ENCODE measurements around the gene ALG14.

Gene ALG14

DNA sequence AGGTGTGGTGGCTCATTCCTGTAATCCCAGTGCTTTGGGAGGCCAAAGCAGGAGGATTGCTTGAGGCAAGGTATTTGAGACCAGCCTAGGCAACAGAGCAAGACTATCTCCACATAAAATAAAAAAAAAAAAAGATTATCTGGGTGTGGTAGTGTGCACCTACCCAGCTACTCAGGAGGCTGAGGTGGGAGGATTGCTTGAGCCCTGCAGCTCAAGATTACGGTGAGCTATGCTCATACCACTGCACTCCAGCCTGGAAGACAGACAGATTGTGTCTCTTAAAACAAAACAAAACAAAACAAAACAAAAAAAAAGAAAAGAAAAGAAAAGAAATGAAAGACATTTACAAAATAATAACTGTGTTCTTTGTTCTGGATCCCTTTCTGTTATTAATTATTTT is 38.3 kb upstream of the ALG14 start:
- no peak for TF ChIP-seq EZH2 (IDR thresholded peaks at IDR 0.05; ENCODE audit: borderline replicate concordance, low read length)
- TF ChIP-seq, protein P1, sequence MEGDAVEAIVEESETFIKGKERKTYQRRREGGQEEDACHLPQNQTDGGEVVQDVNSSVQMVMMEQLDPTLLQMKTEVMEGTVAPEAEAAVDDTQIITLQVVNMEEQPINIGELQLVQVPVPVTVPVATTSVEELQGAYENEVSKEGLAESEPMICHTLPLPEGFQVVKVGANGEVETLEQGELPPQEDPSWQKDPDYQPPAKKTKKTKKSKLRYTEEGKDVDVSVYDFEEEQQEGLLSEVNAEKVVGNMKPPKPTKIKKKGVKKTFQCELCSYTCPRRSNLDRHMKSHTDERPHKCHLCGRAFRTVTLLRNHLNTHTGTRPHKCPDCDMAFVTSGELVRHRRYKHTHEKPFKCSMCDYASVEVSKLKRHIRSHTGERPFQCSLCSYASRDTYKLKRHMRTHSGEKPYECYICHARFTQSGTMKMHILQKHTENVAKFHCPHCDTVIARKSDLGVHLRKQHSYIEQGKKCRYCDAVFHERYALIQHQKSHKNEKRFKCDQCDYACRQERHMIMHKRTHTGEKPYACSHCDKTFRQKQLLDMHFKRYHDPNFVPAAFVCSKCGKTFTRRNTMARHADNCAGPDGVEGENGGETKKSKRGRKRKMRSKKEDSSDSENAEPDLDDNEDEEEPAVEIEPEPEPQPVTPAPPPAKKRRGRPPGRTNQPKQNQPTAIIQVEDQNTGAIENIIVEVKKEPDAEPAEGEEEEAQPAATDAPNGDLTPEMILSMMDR (IDR thresholded peaks at IDR 0.05; ENCODE audit: low read length): no peak
- no peak overlapping the region for H3K27ac ChIP-seq (ENCODE audit: low read depth, low read length, poor library complexity, severe bottlenecking)
- no peaks in the 10 kb centered on the region for H3K4me1 ChIP-seq (ENCODE audit: insufficient read depth, low read length, severe bottlenecking)
- H3K27me3 ChIP-seq (ENCODE audit: insufficient read depth, low read length): no peaks in the 10 kb centered on the region; the same call in 1 of the 2 replicates
- H3K9me3 ChIP-seq (ENCODE audit: low read length): no peaks in the 10 kb centered on the region
- H3K4me2 ChIP-seq (ENCODE audit: low read length): no peak overlapping the region
- H3K4me3 ChIP-seq (ENCODE audit: low read depth, low read length, poor library complexity, severe bottlenecking): no peak overlapping the region
- no peaks in the 10 kb centered on the region for H3K36me3 ChIP-seq (ENCODE audit: insufficient read depth, low read length)
- H4K20me1 ChIP-seq (ENCODE audit: insufficient read depth, low read length): no peaks in the 10 kb centered on the region
- no peak overlapping the region for H2AFZ ChIP-seq (ENCODE audit: low read length)
- H3K79me2 ChIP-seq (ENCODE audit: insufficient read depth, low read length): no peaks in the 10 kb centered on the region
- no peaks in the 10 kb centered on the region for H3K9me2 ChIP-seq (ENCODE audit: low read depth, low read length)
- H3F3A ChIP-seq (ENCODE audit: insufficient read depth, low read length): no peaks in the 10 kb centered on the region
- no peak overlapping the region for H3K9ac ChIP-seq (ENCODE audit: low read length)

DNA sequence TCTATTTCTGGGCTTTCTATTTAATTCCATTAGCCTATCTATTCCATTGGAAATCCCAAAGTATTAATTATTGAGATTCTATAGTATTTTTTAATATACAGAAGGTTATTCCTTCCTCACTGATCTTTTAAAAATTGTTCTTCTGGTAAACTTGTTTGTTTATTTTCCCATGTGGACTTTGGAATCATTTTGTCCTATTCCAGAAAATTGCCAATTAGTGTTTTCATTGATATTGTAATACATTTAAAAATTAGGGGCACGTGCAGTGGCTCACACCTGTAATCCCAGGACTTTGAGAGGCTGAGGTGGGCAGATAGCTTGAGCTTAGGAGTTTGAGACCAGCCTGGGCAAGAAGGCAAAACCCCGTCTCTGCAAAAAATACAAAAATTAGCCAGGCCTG is 36.0 kb upstream of the ALG14 start:
- Histone ChIP-seq H3K36me3 (ENCODE audit: insufficient read depth, low read length) (no peaks in the 10 kb centered on the region), H3K9ac (ENCODE audit: low read length) (no peak overlapping the region), H3K9me3 (ENCODE audit: low read length) (no peaks in the 10 kb centered on the region), H2AFZ (ENCODE audit: low read length) (no peak overlapping the region), H3K27ac (ENCODE audit: low read depth, low read length, poor library complexity, severe bottlenecking) (no peak overlapping the region), H3K9me2 (ENCODE audit: low read depth, low read length) (no peaks in the 10 kb centered on the region), H3F3A (ENCODE audit: insufficient read depth, low read length) (no peaks in the 10 kb centered on the region), H3K4me2 (ENCODE audit: low read length) (no peak overlapping the region), H3K4me3 (ENCODE audit: low read depth, low read length, poor library complexity, severe bottlenecking) (no peak overlapping the region), H4K20me1 (ENCODE audit: insufficient read depth, low read length) (no peaks in the 10 kb centered on the region), H3K27me3 (ENCODE audit: insufficient read depth, low read length) (no peaks in the 10 kb centered on the region), H3K4me1 (ENCODE audit: insufficient read depth, low read length, severe bottlenecking) (no peaks in the 10 kb centered on the region), H3K79me2 (ENCODE audit: insufficient read depth, low read length) (no peaks in the 10 kb centered on the region)
- TF ChIP-seq, protein P1 (IDR thresholded peaks at IDR 0.05; ENCODE audit: low read length): no peak
- no peak for TF ChIP-seq EZH2 (IDR thresholded peaks at IDR 0.05; ENCODE audit: borderline replicate concordance, low read length)

DNA sequence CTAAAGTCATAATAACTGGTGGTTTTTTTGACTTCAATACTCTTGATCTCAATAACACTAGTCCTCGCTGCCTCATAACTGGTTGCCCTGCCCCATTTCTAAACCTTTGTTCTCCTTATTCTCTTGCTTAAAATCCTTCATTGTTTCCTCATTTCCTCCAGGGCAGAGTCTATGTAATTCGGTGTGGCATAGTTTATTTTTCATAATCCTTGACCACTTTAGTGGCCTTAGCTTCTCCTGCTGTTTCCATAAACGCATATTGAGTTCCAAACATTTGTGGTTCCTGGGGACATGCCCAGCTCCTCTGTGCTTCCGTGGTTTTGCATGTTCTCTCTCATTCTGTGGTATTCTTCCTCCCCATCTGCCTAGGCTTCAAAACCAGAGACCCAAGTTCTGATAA is 25.4 kb upstream of the ALG14 start:
- Histone ChIP-seq H3K27ac (ENCODE audit: low read depth, low read length, poor library complexity, severe bottlenecking) (no peak overlapping the region), H3K9me2 (ENCODE audit: low read depth, low read length) (no peaks in the 10 kb centered on the region), H2AFZ (ENCODE audit: low read length) (no peak overlapping the region), H3K79me2 (ENCODE audit: insufficient read depth, low read length) (no peaks in the 10 kb centered on the region), H3K9ac (ENCODE audit: low read length) (no peak overlapping the region), H3K27me3 (ENCODE audit: insufficient read depth, low read length) (no peaks in the 10 kb centered on the region), H3K4me2 (ENCODE audit: low read length) (no peak overlapping the region), H3F3A (ENCODE audit: insufficient read depth, low read length) (no peaks in the 10 kb centered on the region), H3K36me3 (ENCODE audit: insufficient read depth, low read length) (no peaks in the 10 kb centered on the region), H3K4me3 (ENCODE audit: low read depth, low read length, poor library complexity, severe bottlenecking) (no peak overlapping the region), H3K9me3 (ENCODE audit: low read length) (no peaks in the 10 kb centered on the region), H3K4me1 (ENCODE audit: insufficient read depth, low read length, severe bottlenecking) (no peaks in the 10 kb centered on the region), H4K20me1 (ENCODE audit: insufficient read depth, low read length) (no peaks in the 10 kb centered on the region)
- no peak for TF ChIP-seq EZH2 (IDR thresholded peaks at IDR 0.05; ENCODE audit: borderline replicate concordance, low read length)
- TF ChIP-seq, protein P1 (IDR thresholded peaks at IDR 0.05; ENCODE audit: low read length): no peak

Data from OCI-LY1 (cell line).